Measurements from ENCODE around the gene PHYHD1.

DNA sequence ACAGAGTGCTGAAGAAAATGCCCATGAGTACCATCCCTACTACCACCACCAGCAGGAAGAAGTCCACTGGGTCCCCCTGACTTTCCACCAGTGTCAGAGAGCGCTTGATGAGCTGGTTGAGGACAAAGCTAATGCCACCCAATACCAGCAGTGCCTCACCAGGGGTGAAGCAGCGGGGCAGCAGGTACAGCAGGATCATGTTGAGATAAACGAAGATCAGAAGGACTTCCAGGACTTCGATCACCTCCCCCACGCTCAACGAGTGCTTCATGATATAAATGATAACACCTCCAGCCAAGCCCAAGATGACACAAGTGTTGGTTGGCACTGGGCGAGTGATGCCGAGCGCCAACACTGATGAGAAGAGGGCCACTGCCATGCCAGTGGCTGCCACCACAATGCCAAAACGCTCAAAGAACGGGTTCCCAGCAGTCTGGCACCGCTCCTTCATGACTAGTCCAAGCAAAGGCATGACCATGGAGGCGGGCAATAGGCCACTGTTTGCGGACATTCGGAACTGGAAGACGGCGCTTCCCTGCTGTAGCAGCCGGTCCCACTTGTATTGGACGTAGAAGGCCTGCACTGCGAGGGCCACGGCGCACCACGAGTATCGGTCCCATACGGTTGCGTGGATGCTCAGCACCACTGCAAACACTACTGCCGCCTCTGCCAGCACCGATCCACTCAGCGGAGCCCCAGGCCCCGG, 25.9 kb downstream of the PHYHD1 start:
- TF ChIP-seq, protein P1, sequence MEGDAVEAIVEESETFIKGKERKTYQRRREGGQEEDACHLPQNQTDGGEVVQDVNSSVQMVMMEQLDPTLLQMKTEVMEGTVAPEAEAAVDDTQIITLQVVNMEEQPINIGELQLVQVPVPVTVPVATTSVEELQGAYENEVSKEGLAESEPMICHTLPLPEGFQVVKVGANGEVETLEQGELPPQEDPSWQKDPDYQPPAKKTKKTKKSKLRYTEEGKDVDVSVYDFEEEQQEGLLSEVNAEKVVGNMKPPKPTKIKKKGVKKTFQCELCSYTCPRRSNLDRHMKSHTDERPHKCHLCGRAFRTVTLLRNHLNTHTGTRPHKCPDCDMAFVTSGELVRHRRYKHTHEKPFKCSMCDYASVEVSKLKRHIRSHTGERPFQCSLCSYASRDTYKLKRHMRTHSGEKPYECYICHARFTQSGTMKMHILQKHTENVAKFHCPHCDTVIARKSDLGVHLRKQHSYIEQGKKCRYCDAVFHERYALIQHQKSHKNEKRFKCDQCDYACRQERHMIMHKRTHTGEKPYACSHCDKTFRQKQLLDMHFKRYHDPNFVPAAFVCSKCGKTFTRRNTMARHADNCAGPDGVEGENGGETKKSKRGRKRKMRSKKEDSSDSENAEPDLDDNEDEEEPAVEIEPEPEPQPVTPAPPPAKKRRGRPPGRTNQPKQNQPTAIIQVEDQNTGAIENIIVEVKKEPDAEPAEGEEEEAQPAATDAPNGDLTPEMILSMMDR (IDR thresholded peaks at IDR 0.05), result no peak
- TF ChIP-seq POLR2A (IDR thresholded peaks at IDR 0.05), result no peak
